ENCODE measurements around the gene NTM.

GRCh38 chr11:131771471-131771870 is 401.1 kb downstream of the NTM start:
- TF ChIP-seq CTCF (IDR thresholded peaks at IDR 0.05) = no peak
- TF ChIP-seq MAX (CRISPR knock-in tag; IDR thresholded peaks at IDR 0.05) = no peak
- TF ChIP-seq ZNF416 (CRISPR knock-in tag; IDR thresholded peaks at IDR 0.05) = no peak
- no peak for TF ChIP-seq NFE2L1 (CRISPR knock-in tag; IDR thresholded peaks at IDR 0.05)
